HG02943 (cell line): ENCODE measurements around the gene PDE6G.
"Not testable (repeated sequence)": the region's sequence is repeated elsewhere in the genome, so short reads cannot be mapped to it uniquely, and the experiment has no call there.

Experiments used
- ATAC-seq: cut with Tn5 transposase; IDR thresholded peaks from one replicate; pipeline ENCODE4 v1.9.1; 2021; ENCODE audit warnings: mild to moderate bottlenecking, low read depth, moderate library complexity; ENCODE audit not compliant: unreplicated experiment

The PDE6G gene

DNA sequence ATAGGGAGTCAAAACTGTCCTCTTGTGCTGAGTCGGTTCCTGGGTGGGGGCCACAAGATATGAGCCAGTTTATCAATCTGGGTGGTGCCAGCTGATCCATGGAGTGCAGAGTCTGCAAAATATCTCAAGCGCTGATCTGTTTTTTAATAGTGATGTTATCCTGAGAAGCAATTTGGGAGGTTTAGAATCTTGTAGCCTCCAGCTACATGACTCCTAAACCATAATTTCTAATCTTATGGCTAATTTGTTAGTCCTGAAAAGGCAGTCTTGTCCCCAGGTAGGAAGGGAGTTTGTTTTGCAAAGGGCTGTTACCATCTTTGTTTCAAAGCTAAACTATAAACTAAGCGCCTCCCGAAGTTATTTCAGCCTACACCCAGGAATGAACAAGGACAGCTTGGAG is 17.7 kb downstream of the PDE6G start:
- ATAC-seq, result no peak

DNA sequence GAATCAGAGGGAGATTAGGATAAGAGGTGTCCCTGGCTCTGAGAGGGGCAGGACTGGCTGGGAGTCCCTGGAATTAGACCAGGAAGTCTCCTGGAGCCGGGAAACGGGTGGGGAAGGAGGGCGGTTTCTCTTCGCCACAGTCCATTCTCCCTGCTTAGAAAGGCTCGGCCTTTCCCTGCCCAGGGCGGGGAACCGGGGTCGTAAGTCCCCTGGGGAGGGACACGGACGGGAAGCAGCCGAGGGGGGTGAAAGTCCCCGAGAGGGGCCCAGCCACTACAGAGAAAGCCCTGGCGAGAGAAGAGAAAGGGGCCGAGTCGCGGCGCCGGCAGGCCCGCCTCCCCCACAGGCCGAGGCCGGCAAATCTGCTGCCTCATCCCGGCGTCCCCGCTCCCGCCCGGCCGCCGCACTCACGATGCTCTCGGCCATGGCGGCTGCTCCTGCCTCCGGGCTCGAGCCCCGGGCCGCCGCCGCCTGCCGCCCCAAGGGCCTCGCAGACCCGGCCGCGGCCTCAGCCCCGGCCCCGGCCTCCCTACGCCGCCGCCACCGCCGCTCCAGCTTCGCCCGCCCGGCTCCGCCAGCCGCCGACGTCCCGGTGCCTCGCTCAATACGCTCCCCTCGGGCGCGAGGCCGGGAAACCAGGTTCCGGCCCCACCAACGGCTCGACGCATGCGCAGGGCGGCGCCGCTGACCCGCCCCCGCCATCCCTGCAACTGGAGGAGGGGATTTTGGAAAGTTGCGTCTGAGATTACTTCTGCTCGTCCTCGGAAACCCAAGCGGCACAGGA is 19.6 kb downstream of the PDE6G start, which contains the start of the genes NPLOC4 and TSPAN10:
Gene NPLOC4 (minus strand): TSS at position 608 of the 784 bp plus-strand sequence. CDS start 182 bp downstream, at position 426.
Gene TSPAN10 (plus strand): TSS at position 692 of the 784 bp plus-strand sequence. CDS start 5,217 bp downstream, outside the sequence.
- ATAC-seq, result peak; percentile 62

DNA sequence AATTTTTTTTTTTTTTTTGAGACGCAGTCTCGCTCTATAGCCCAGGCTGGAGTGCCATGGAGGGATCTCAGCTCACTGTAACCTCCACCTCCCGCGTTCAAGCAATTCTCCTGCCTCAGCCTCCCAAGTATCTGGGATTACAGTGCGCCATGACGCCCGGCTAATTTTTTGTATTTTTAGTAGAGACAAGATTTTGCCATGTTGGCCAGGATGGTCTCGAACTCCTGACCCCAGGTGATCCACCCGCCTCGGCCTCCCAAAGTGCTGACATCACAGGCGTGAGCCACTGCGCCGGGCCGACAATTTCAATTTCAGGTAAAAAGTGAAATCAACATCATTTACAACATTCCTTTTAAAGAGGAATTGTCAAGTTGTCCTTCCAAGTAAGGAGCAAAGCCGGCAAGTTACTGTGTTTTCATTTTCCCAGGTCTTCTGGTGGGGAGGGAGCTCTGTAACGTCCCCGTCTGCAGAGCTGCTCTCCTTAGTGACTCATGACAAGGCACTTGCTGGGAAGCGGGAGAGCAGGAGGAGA is 20.3 kb downstream of the PDE6G start:
- peak; percentile 17 for ATAC-seq

DNA sequence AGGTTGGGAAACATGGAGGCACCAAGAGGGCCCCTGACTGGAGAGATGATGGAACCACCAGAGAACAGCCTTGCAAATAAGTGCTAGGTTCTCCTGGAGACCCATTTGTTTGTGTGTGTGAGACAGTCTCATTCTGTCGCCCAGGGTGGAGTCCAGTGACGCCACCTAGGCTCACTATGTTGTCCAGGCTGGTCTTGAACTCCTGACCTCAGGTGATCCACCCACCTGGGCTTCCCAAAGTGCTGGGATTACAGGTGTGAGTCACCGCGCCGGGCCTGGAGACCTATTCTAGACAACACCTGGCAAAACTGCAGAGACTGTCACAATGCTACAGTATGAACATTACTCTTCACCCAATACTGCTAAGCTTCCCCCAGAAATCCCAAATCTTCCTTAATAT is 20.9 kb downstream of the PDE6G start:
- no peak for ATAC-seq

DNA sequence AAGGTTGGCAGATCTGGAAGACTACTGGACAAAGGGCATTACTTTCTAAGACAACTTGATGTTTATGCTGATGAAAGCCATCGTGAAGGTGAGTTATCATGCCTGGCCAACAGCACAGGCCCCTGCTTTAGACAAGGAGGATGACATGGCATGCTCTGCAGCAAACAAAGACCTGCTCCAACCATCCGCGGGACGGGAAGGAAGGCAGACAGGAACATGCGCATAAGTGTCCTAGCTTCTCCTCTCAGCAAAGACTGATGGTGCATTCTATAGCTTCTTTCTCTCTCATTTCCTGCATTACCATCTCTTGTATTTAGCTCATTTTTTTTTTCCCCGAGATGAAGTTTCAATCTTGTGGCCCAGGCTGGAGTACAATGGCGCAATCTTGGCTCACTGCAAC is 24.9 kb downstream of the PDE6G start:
- no peak for ATAC-seq

DNA sequence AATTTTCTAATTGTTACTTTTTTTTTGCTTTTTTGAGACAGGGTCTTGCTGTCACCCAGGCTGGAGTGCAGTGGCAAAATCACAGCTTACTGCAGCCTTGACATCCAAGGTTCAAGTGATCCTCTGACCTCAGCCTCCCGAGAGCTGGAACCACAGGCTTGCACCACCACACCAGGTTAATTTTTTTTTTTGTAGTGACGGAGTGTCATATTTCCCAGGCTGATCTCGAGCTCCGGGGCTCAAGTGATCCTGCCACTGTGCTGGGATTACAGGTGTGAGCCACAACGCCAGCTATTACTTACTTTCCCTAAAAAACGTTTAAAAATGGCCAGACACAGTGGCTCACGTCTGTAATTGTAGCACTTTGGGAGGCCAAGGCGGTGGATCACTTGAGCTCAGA is 26.1 kb downstream of the PDE6G start:
- ATAC-seq, result no peak

DNA sequence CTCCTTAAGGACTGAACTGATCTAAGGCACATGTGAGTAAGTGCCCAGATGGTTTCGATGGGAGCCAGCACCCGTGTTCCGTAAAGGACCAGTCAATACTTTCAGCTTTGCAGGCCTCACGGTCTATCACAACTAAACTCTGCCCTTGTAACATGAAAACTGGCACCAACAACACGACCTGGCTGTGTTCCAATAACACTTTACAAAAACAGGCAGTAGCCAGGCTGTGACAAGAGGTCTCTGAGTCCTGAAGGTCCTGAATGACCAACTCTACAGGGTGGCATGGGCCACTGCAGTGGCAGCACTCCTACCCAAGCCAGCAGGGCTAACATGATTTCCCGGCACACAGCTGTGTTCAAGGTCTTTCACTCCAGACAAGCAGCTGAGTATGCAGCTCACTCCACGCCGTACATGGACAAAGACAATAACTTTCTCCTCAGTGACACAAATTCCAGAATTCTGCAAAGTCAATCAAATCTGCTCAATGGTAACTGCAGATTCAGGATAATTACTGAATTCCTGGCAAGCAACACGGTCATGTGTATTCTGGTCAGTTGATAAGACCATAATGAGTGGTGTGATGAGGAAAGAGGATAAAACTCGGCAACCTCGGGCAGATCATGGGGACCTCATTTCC is 34.7 kb downstream of the PDE6G start:
- ATAC-seq, result no peak

DNA sequence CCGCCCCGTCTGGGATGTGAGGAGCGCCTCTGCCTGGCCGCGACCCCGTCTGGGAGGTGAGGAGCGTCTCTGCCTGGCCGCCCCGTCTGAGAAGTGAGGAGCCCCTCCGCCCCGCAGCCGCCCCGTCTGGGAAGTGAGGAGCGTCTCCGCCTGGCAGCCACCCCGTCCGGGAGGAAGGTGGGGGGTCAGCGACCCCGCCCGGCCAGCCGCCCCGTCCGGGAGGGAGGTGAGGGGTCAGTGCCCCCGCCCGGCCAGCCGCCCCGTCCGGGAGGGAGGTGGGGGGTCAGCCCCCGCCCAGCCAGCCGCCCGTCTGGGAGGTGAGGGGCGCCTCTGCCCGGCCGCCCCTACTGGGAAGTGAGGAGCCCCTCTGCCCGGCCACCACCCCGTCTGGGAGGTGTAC is 38.0 kb downstream of the PDE6G start:
- not testable (repeated sequence) for ATAC-seq

DNA sequence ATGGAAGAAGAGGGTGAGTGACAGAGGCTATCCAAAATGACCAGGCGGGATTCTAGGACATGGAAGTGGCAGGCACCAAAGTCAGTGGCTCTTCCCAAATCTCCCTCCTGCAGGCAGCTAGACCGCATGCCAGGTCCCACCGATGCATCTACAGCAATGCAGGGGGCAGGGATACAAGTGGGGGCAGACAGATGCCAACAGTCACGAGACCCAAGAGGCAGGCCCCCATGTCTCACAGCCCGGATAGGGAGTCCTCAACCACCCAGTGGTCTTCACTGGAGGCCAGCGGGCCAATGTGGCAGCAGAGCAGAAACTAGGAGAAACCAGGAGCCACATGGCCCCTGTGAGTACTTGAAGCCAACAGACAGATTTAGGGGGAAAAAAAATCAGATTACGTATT is 39.5 kb downstream of the PDE6G start:
- ATAC-seq, result no peak

DNA sequence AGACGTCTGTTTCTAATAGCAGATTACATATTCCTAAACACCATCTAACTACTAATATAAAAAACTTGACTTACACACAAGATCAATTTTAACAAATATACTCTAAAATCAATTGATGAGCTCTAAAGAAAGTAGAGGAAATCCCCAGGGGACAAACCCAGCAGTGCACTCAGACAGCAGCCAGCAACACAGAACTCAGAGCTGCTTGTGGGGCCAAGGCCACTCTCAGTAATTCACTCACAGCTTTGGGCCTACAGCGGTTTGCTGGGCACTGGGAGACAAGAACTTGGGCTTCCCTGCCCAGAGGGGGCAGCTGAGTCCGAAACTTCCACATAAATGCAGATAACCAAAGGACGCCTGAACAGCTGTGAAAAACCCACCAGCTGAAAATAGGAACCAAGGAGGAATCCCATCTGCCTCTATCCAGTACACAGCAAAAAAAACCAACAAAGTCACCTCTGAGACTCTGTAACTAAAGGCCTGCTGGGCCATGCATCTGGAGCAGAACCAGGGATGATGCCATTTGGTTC is 40.9 kb downstream of the PDE6G start:
- no peak for ATAC-seq

DNA sequence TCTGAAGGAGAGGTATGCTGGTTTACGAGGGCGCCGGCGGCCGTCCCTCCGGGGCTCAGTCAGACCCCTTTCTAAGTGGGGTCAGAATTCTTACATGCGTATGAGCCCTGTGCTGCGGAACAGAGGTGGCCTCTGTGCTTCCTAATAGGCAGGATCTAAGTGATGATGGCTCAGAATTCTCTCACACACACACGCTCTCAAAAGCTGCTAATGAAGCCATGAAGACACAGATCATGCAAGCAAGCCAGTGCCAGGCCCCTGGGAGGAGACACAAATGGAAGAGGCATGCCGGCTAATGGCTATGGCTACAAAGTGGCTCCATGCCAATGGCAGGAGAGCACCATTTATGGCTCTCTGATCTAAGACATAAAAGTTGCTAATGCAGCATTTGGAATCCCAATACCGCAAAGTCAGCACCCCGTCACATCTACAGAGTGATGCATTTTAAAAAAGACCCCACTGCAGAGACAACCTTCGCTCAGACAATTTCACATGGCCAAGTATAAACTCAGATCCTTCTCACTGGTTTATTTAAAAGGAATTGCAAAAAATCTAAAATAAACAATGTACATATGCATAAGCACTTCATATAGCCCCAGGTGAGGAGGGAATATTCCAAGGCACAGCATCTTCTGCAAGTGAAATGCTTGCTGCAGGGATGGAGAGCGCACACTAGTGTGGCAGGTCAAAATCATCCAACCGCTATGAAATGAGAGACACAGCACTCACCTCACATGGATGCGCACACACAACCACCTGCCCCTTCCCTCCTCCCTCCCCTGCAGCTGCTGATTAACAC is 44.0 kb downstream of the PDE6G start:
- no peak for ATAC-seq

DNA sequence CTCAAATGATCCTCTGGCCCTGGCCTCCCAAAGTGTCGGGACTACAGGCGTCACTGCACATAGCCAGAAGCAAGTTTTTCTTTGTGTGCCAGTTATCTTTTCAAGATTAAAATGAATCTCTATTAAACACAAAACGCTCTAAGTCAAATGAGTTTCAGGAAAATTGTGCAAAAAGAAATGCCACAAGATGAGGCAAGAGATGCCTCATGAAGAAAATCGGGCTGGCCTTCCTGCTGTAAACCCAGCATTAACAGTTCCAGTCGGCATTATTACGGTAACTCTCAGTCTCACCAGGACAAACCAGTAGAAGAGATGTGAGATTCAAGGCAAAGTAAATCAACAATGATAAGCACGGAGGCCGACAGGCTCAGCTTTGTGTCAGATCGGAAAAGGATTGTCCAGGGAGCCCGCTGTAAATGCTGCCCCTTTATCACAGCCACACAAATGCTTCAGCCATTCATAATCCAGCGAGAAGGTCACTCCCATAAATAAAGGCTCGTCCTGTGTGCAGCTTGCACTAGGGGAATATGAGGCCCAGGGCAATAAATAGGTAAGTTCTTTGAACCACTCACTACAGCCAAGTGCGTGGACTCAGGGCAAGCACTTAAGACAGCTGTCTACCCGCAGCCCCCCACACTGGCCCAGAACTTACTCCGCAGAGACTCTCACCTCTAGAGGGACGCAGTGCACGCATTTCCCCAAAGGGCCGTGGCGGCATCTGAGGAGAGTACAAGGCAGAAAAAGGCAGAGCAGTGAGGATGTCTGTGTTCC is 46.6 kb downstream of the PDE6G start:
- ATAC-seq, result no peak

DNA sequence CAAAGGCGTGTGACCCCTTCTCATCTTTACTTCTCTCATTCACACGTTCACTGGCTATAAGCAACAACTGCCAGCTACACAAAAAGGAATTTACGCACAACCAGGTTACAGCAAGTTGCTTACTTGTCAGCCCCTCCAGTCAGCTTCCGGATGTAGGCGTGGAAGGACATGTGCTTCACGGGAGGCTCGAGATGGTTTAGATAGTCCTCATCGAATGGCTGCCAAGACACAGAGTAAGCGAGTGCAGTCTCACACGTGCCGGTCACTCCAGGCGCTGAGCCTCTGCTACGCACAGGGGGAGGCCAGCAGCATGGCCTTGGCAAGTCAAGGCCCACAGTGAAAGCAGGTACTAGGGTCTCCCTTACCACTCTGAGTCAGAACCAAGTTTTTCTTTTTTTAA is 47.7 kb downstream of the PDE6G start:
- no peak for ATAC-seq

DNA sequence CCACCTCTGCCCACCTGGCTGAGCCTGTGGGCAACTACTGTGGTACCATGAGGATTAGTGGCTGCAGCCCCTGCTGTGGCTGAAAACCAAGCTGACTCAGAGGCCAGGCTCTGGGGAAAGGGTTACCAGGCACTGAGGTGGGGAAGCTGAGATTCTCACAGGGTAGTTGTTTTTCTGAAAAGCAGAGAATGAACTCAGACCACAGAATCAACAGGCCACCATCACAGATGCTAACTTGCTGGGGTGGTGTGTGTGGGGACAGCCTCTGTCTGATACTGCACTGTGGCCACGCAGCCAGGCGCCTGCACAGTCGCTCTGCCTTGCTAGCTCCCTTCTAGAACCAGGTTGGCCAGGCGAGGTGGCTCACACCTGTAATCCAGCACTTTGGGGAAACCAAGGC is 48.3 kb downstream of the PDE6G start:
- no peak for ATAC-seq

DNA sequence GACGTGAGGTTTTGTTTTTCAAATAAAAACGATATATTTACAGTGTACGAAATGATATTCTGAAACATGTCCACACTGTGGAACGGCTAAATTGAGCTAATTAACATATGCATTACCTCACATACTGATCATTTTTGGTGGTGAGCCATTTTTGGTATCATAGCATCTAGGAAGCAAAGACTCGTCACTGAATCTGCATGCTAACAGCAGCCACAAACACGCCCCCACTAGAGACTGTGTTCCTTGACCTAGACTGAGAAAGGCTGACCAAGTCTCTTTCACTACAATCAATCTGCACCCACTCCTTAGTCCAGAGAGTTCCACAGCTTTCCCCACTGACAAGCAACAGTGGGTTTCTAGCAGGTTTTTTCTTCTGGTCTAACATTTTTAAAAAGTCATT is 48.9 kb downstream of the PDE6G start:
- no peak for ATAC-seq

DNA sequence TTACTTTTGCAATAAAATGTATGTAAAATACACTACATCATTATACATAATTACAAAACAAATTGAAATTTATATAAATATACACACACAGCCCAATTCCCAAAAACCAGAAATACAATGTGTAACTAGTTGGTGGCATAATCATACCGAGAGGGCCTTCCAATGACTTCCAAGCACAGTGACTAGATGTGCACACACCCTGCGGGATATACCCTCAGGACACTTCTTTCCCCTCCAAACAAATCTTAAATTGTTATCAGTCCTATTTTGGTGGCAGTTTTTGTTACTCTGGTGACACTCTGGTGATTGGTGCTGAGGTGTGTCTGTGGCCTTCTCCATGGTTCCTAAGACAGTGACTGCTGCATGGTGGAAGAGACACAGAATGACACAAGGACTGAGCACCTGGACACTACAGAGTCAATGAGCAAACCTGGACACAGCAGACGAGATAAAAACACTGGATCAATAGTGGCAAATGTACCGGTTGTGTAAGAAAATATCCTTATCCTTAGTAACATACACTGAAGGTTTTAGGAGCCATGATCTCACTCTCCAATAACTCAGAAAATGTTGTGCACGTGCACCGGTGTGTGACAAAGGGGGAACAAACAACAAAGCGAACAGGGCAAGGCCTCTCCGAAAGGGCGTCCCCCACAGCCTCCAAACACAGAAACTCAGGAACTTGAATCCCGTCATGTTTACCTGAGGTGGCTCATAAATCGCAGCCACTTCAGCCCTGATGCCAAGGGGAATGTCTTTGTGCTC is 52.3 kb downstream of the PDE6G start:
- ATAC-seq, result no peak

DNA sequence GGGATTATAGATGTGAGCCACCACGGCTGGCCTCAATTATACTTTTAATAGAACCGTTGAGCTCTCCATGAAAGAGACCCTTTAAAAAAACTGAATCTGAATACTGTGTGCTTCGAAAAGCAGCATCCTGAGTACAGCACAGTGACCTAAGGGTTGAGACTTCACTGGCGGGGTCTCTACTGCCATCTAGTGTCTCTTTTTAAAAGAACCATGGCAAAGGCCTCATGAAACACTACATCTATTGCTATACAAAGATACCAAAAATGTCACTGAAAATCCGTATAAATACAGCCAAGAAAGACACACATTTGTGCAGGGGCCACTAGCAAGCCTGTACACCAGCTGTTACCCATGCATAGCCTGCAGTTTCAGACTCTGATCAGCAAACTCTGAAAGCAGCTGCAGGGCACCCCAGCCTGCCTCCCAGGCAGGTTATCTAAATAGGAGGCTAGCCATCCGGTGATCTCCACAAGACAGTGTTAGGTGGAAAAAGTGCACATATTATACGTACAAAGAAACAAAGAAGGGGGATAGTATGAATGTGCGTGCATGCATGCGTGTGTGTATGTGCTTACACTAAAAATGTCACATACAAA is 54.7 kb downstream of the PDE6G start:
- ATAC-seq, result no peak
